ENCODE results near the gene SLX4IP. TPM values are rescaled to one million over a fixed set of nuclear protein-coding genes. Genes with fewer than 3 reads are reported as not detected.
A peak's percentile ranks its signal among the peaks of the same experiment; 100 is the strongest.

Gene SLX4IP
- total and polyA plus RNA-seq, 5 donors from 2014 or later = 1.5 to 4.1 (median 2.4) TPM

GRCh38 chr20:10658876-10659632 lies 223.9 kb downstream of the SLX4IP start:
- peaks cover 23% of the 10 kb centered on the region for H3K27me3 Mint-ChIP-seq
- no peak overlapping the region for H3K27ac Mint-ChIP-seq
- Histone ChIP-seq H3K4me1 (ENCODE audit: control insufficient read depth, insufficient read depth, low read length, poor library complexity, severe bottlenecking) (no peaks in the 10 kb centered on the region), H3K4me3 (ENCODE audit: low read depth, low read length) (no peak overlapping the region), H3K27me3 (ENCODE audit: control insufficient read depth, insufficient read depth, low read length) (peaks cover 8% of the 10 kb centered on the region), H3K27ac (ENCODE audit: insufficient read depth, low read length, poor library complexity, severe bottlenecking) (no peak overlapping the region), H3K9me3 (ENCODE audit: control insufficient read depth in 2 of 2, low read length in 2 of 2) (no peaks in the 10 kb centered on the region), H3K36me3 (ENCODE audit: control insufficient read depth, insufficient read depth, low read length) (no peaks in the 10 kb centered on the region)
- H3K4me1 Mint-ChIP-seq = no peaks in the 10 kb centered on the region
- H3K9me3 Mint-ChIP-seq = peaks cover 0 to 1% (median 0%) of the 10 kb centered on the region in 7 donors
- DNase-seq (no peak), ATAC-seq (ENCODE audit: low read depth in 2 of 2) (no peak)
- H3K4me3 Mint-ChIP-seq = no peak overlapping the region
- no peaks in the 10 kb centered on the region for H3K36me3 Mint-ChIP-seq

GRCh38 chr20:10659651-10660601 lies 224.8 kb downstream of the SLX4IP start:
- H3K36me3 Mint-ChIP-seq = no peaks in the 10 kb centered on the region
- Histone ChIP-seq H3K4me3 (ENCODE audit: low read depth, low read length) (no peak overlapping the region), H3K27ac (ENCODE audit: insufficient read depth, low read length, poor library complexity, severe bottlenecking) (no peak overlapping the region), H3K27me3 (ENCODE audit: control insufficient read depth, insufficient read depth, low read length) (peaks cover 8% of the 10 kb centered on the region), H3K4me1 (ENCODE audit: control insufficient read depth, insufficient read depth, low read length, poor library complexity, severe bottlenecking) (no peaks in the 10 kb centered on the region), H3K36me3 (ENCODE audit: control insufficient read depth, insufficient read depth, low read length) (no peaks in the 10 kb centered on the region), H3K9me3 (ENCODE audit: control insufficient read depth in 2 of 2, low read length in 2 of 2) (no peaks in the 10 kb centered on the region)
- peaks cover 23% of the 10 kb centered on the region for H3K27me3 Mint-ChIP-seq
- H3K4me3 Mint-ChIP-seq = no peak overlapping the region
- DNase-seq = no peak
- peak overlapping the region in 1 of 3 donors; percentile 76 for H3K27ac Mint-ChIP-seq
- H3K4me1 Mint-ChIP-seq = no peaks in the 10 kb centered on the region
- no peak for ATAC-seq (ENCODE audit: low read depth in 2 of 2)
- peaks cover 0 to 1% (median 0%) of the 10 kb centered on the region in 7 donors for H3K9me3 Mint-ChIP-seq

GRCh38 chr20:10660661-10661060 lies 225.6 kb downstream of the SLX4IP start:
- no peaks in the 10 kb centered on the region for H3K9me3 ChIP-seq (ENCODE audit: control insufficient read depth in 2 of 2, low read length in 2 of 2)
- H3K27ac Mint-ChIP-seq = no peak overlapping the region
- no peaks in the 10 kb centered on the region for H3K4me1 Mint-ChIP-seq
- no peaks in the 10 kb centered on the region for H3K36me3 ChIP-seq (ENCODE audit: control insufficient read depth, insufficient read depth, low read length)
- no peaks in the 10 kb centered on the region for H3K4me1 ChIP-seq (ENCODE audit: control insufficient read depth, insufficient read depth, low read length, poor library complexity, severe bottlenecking)
- peaks cover 21% of the 10 kb centered on the region for H3K27me3 Mint-ChIP-seq
- H3K4me3 ChIP-seq (ENCODE audit: low read depth, low read length) = no peak overlapping the region
- peaks cover 0 to 1% (median 0%) of the 10 kb centered on the region in 7 donors for H3K9me3 Mint-ChIP-seq
- peaks cover 8% of the 10 kb centered on the region for H3K27me3 ChIP-seq (ENCODE audit: control insufficient read depth, insufficient read depth, low read length)
- H3K27ac ChIP-seq (ENCODE audit: insufficient read depth, low read length, poor library complexity, severe bottlenecking) = no peak overlapping the region
- H3K36me3 Mint-ChIP-seq = no peaks in the 10 kb centered on the region
- ATAC-seq (ENCODE audit: low read depth in 2 of 2) (no peak), DNase-seq (no peak)
- no peak overlapping the region for H3K4me3 Mint-ChIP-seq

GRCh38 chr20:10661261-10661660 lies 226.2 kb downstream of the SLX4IP start:
- Histone ChIP-seq H3K36me3 (ENCODE audit: control insufficient read depth, insufficient read depth, low read length) (no peaks in the 10 kb centered on the region), H3K4me1 (ENCODE audit: control insufficient read depth, insufficient read depth, low read length, poor library complexity, severe bottlenecking) (no peaks in the 10 kb centered on the region), H3K27me3 (ENCODE audit: control insufficient read depth, insufficient read depth, low read length) (peaks cover 8% of the 10 kb centered on the region), H3K9me3 (ENCODE audit: control insufficient read depth in 2 of 2, low read length in 2 of 2) (no peaks in the 10 kb centered on the region), H3K27ac (ENCODE audit: insufficient read depth, low read length, poor library complexity, severe bottlenecking) (no peak overlapping the region), H3K4me3 (ENCODE audit: low read depth, low read length) (no peak overlapping the region)
- H3K36me3 Mint-ChIP-seq = no peaks in the 10 kb centered on the region
- ATAC-seq (ENCODE audit: low read depth in 2 of 2) (no peak), DNase-seq (no peak)
- peaks cover 19% of the 10 kb centered on the region for H3K27me3 Mint-ChIP-seq
- H3K4me1 Mint-ChIP-seq = no peaks in the 10 kb centered on the region
- no peak overlapping the region for H3K4me3 Mint-ChIP-seq
- H3K9me3 Mint-ChIP-seq = peaks cover 0 to 1% (median 0%) of the 10 kb centered on the region in 7 donors
- H3K27ac Mint-ChIP-seq = peak overlapping the region in 1 of 3 donors; percentile 34

GRCh38 chr20:10662151-10662550 lies 227.0 kb downstream of the SLX4IP start:
- peaks cover 18% of the 10 kb centered on the region for H3K27me3 Mint-ChIP-seq

GRCh38 chr20:10662661-10663458 lies 227.8 kb downstream of the SLX4IP start:
- Mint-ChIP-seq H3K36me3 (no peaks in the 10 kb centered on the region), H3K27me3 (peaks cover 17% of the 10 kb centered on the region), H3K9me3 (peaks cover 0 to 1% (median 0%) of the 10 kb centered on the region in 7 donors), H3K4me3 (no peak overlapping the region), H3K4me1 (no peaks in the 10 kb centered on the region), H3K27ac (no peak overlapping the region)
- Histone ChIP-seq H3K4me3 (ENCODE audit: low read depth, low read length) (no peak overlapping the region), H3K36me3 (ENCODE audit: control insufficient read depth, insufficient read depth, low read length) (no peaks in the 10 kb centered on the region), H3K4me1 (ENCODE audit: control insufficient read depth, insufficient read depth, low read length, poor library complexity, severe bottlenecking) (no peaks in the 10 kb centered on the region), H3K27me3 (ENCODE audit: control insufficient read depth, insufficient read depth, low read length) (peaks cover 8% of the 10 kb centered on the region), H3K27ac (ENCODE audit: insufficient read depth, low read length, poor library complexity, severe bottlenecking) (no peak overlapping the region), H3K9me3 (ENCODE audit: control insufficient read depth in 2 of 2, low read length in 2 of 2) (no peaks in the 10 kb centered on the region)
- no peak for ATAC-seq (ENCODE audit: low read depth in 2 of 2)
- DNase-seq = no peak

More at GRCh38 chr20:10662151-10662550, 227.0 kb downstream of the SLX4IP start:
- ATAC-seq (ENCODE audit: low read depth in 2 of 2) = no peak
- Histone ChIP-seq H3K4me1 (ENCODE audit: control insufficient read depth, insufficient read depth, low read length, poor library complexity, severe bottlenecking) (no peaks in the 10 kb centered on the region), H3K27ac (ENCODE audit: insufficient read depth, low read length, poor library complexity, severe bottlenecking) (no peak overlapping the region), H3K9me3 (ENCODE audit: control insufficient read depth in 2 of 2, low read length in 2 of 2) (no peaks in the 10 kb centered on the region), H3K27me3 (ENCODE audit: control insufficient read depth, insufficient read depth, low read length) (peaks cover 8% of the 10 kb centered on the region), H3K36me3 (ENCODE audit: control insufficient read depth, insufficient read depth, low read length) (no peaks in the 10 kb centered on the region), H3K4me3 (ENCODE audit: low read depth, low read length) (no peak overlapping the region)
- Mint-ChIP-seq H3K27ac (no peak overlapping the region), H3K9me3 (peaks cover 0 to 1% (median 0%) of the 10 kb centered on the region in 7 donors), H3K36me3 (no peaks in the 10 kb centered on the region), H3K4me1 (no peaks in the 10 kb centered on the region), H3K4me3 (no peak overlapping the region)
- DNase-seq = no peak

GRCh38 chr20:10663756-10664155 lies 228.7 kb downstream of the SLX4IP start:
- Mint-ChIP-seq H3K9me3 (peaks cover 0 to 1% (median 0%) of the 10 kb centered on the region in 7 donors), H3K4me1 (no peaks in the 10 kb centered on the region), H3K4me3 (no peak overlapping the region), H3K36me3 (no peaks in the 10 kb centered on the region), H3K27me3 (peaks cover 18% of the 10 kb centered on the region), H3K27ac (no peak overlapping the region)
- Histone ChIP-seq H3K36me3 (ENCODE audit: control insufficient read depth, insufficient read depth, low read length) (no peaks in the 10 kb centered on the region), H3K4me1 (ENCODE audit: control insufficient read depth, insufficient read depth, low read length, poor library complexity, severe bottlenecking) (no peaks in the 10 kb centered on the region), H3K4me3 (ENCODE audit: low read depth, low read length) (no peak overlapping the region), H3K27ac (ENCODE audit: insufficient read depth, low read length, poor library complexity, severe bottlenecking) (no peak overlapping the region), H3K9me3 (ENCODE audit: control insufficient read depth in 2 of 2, low read length in 2 of 2) (no peaks in the 10 kb centered on the region), H3K27me3 (ENCODE audit: control insufficient read depth, insufficient read depth, low read length) (peaks cover 8% of the 10 kb centered on the region)
- ATAC-seq (ENCODE audit: low read depth in 2 of 2) (no peak), DNase-seq (no peak)

Measured in CD4-positive, CD25-positive, alpha-beta regulatory T cell (primary cell).